Measurements from ENCODE around the gene LEMD3. TPM values are rescaled to one million over a fixed set of nuclear protein-coding genes. Genes with fewer than 3 reads are reported as not detected.

LEMD3 gene
- total RNA-seq, 1 donor from 2014 or later: 27.2 TPM

DNA sequence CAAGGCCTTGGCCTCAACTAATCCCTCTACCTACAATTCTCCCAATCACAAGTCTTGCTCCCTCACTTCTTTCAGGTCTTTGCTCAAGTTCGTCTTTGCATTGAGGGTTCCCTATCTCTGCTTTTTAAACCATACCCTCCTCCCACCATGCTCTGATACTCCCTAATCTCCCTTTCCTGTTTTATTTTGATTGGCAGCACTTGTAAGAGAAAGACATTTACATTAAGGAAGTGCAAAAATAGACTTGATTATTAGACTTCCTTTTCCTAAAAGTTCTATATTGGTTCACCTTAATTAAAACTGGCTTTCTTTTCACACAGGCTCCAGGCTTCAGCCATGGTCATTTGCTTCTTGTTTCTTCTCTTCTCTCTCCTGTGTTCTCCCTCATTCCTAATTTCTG is 30.0 kb upstream of the LEMD3 start:
- Mint-ChIP-seq H3K27me3 (ENCODE audit: unreplicated experiment) (peaks cover 69% of the 10 kb centered on the region), H3K4me3 (ENCODE audit: unreplicated experiment) (no peak overlapping the region), H3K36me3 (ENCODE audit: unreplicated experiment) (peaks cover 3% of the 10 kb centered on the region), H3K27ac (ENCODE audit: unreplicated experiment) (no peak overlapping the region), H3K9me3 (ENCODE audit: unreplicated experiment) (peaks cover 5% of the 10 kb centered on the region), H3K4me1 (ENCODE audit: unreplicated experiment) (no peaks in the 10 kb centered on the region)
- TF ChIP-seq CTCF (IDR thresholded peaks at IDR 0.05): no peak
- no peak for DNase-seq (ENCODE audit: extremely low spot score, unreplicated experiment)

GRCh38 chr12:65140738-65141137 is 28.6 kb upstream of the LEMD3 start:
- H3K27me3 Mint-ChIP-seq (ENCODE audit: unreplicated experiment): peaks cover 83% of the 10 kb centered on the region
- H3K4me1 Mint-ChIP-seq (ENCODE audit: unreplicated experiment): no peaks in the 10 kb centered on the region
- no peak overlapping the region for H3K27ac Mint-ChIP-seq (ENCODE audit: unreplicated experiment)
- H3K36me3 Mint-ChIP-seq (ENCODE audit: unreplicated experiment): peaks cover 3% of the 10 kb centered on the region
- TF ChIP-seq CTCF (IDR thresholded peaks at IDR 0.05): no peak
- no peak for DNase-seq (ENCODE audit: extremely low spot score, unreplicated experiment)
- H3K4me3 Mint-ChIP-seq (ENCODE audit: unreplicated experiment): no peak overlapping the region
- peaks cover 5% of the 10 kb centered on the region for H3K9me3 Mint-ChIP-seq (ENCODE audit: unreplicated experiment)

DNA sequence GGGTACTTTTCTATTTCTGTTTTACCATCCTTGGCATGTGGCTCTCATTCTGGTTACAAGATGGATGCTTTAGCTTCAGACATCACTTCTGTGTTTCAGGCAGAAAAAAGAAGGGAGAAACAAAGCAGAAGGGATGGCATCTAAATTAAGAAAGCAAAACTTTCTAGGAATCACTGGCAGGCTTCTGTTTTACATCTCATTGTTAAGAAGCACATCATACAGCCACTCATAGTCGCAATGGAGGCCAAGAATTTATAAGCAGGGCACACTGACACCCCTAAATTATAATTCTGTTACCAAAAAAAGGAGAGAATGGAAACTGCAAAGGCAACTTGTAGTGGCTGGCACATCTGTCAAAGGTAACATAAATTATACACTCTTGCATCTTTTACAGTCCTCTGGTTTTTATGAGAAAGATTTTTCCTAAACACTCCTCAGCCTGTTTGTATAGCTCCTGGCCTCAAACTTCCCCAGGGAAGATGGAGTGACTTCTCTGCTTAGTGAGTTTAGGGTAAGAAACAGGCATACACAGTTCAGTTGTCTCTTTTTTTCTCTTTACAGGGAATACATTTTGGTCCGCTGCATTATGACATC is 22.0 kb upstream of the LEMD3 start:
- Mint-ChIP-seq H3K9me3 (ENCODE audit: unreplicated experiment) (no peaks in the 10 kb centered on the region), H3K4me1 (ENCODE audit: unreplicated experiment) (no peaks in the 10 kb centered on the region), H3K27me3 (ENCODE audit: unreplicated experiment) (peaks cover 61% of the 10 kb centered on the region), H3K4me3 (ENCODE audit: unreplicated experiment) (no peak overlapping the region), H3K36me3 (ENCODE audit: unreplicated experiment) (no peaks in the 10 kb centered on the region), H3K27ac (ENCODE audit: unreplicated experiment) (no peak overlapping the region)
- no peak for TF ChIP-seq CTCF (IDR thresholded peaks at IDR 0.05)
- DNase-seq (ENCODE audit: extremely low spot score, unreplicated experiment): no peak

DNA sequence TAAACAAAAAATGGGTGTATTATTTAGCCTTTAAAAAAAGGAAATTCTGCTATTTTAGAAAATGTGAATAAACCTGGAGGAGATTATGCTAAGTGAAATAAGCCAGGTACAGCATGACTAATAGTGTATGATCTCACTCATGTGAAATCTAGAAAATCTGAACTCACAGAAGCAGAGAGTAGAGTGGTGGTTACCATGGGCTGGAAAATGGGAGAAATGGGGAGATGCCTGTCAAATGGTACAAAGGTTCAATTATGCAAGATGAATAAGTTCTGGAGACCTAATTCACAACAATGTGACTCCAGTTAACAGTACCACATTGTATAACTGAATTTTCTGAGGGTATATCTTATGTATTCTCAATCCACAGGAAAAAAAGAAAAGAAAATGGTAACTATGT is 17.4 kb upstream of the LEMD3 start:
- H3K4me1 Mint-ChIP-seq (ENCODE audit: unreplicated experiment): peaks cover 3% of the 10 kb centered on the region
- H3K9me3 Mint-ChIP-seq (ENCODE audit: unreplicated experiment): no peaks in the 10 kb centered on the region
- no peak for TF ChIP-seq CTCF (IDR thresholded peaks at IDR 0.05)
- no peaks in the 10 kb centered on the region for H3K36me3 Mint-ChIP-seq (ENCODE audit: unreplicated experiment)
- H3K4me3 Mint-ChIP-seq (ENCODE audit: unreplicated experiment): no peak overlapping the region
- DNase-seq (ENCODE audit: extremely low spot score, unreplicated experiment): no peak
- H3K27ac Mint-ChIP-seq (ENCODE audit: unreplicated experiment): no peak overlapping the region
- H3K27me3 Mint-ChIP-seq (ENCODE audit: unreplicated experiment): peaks cover 37% of the 10 kb centered on the region

- H3K4me3 Mint-ChIP-seq (ENCODE audit: unreplicated experiment): no peak overlapping the region
Measured at GRCh38 chr12:65152596-65152995, 16.8 kb upstream of the LEMD3 start.

More at GRCh38 chr12:65152596-65152995, 16.8 kb upstream of the LEMD3 start:
- Mint-ChIP-seq H3K27ac (ENCODE audit: unreplicated experiment) (no peak overlapping the region), H3K9me3 (ENCODE audit: unreplicated experiment) (no peaks in the 10 kb centered on the region), H3K4me1 (ENCODE audit: unreplicated experiment) (peaks cover 3% of the 10 kb centered on the region), H3K27me3 (ENCODE audit: unreplicated experiment) (peaks cover 33% of the 10 kb centered on the region), H3K36me3 (ENCODE audit: unreplicated experiment) (no peaks in the 10 kb centered on the region)
- DNase-seq (ENCODE audit: extremely low spot score, unreplicated experiment): no peak
- TF ChIP-seq CTCF (IDR thresholded peaks at IDR 0.05): no peak
